ENCODE measurements around the gene SELENOS.

Gene SELENOS

GRCh38 chr15:101244889-101245668, 32.2 kb downstream of the SELENOS start:
- peaks cover 9% of the 10 kb centered on the region for H3K4me1 ChIP-seq
- H3K27me3 ChIP-seq (ENCODE audit: control insufficient read depth, insufficient read depth, low read length) = no peaks in the 10 kb centered on the region
- TF ChIP-seq CTCF (IDR thresholded peaks at IDR 0.05) = no peak
- no peak overlapping the region for H2AFZ ChIP-seq
- peaks cover 29% of the 10 kb centered on the region for H3K79me2 ChIP-seq
- H3K36me3 ChIP-seq (ENCODE audit: control insufficient read depth, insufficient read depth, low read length) = no peaks in the 10 kb centered on the region
- no peak overlapping the region for H3K27ac ChIP-seq
- no peak overlapping the region for H3K9ac ChIP-seq
- H3K4me3 ChIP-seq (ENCODE audit: low read depth, low read length) = no peak overlapping the region
- H3K4me2 ChIP-seq (ENCODE audit: low read length) = no peak overlapping the region
- H3K9me3 ChIP-seq (ENCODE audit: control insufficient read depth, low read length) = no peaks in the 10 kb centered on the region

- no peak overlapping the region for H3K4me2 ChIP-seq (ENCODE audit: low read length)
- H3K79me2 ChIP-seq = peaks cover 25% of the 10 kb centered on the region
- no peak overlapping the region for H2AFZ ChIP-seq
- no peaks in the 10 kb centered on the region for H3K27me3 ChIP-seq (ENCODE audit: control insufficient read depth, insufficient read depth, low read length)
- no peak overlapping the region for H3K27ac ChIP-seq
- H3K36me3 ChIP-seq (ENCODE audit: control insufficient read depth, insufficient read depth, low read length) = no peaks in the 10 kb centered on the region
- no peaks in the 10 kb centered on the region for H3K9me3 ChIP-seq (ENCODE audit: control insufficient read depth, low read length)
- no peak overlapping the region for H3K9ac ChIP-seq
- TF ChIP-seq CTCF (IDR thresholded peaks at IDR 0.05) = no peak
- H3K4me1 ChIP-seq = peaks cover 6% of the 10 kb centered on the region
- H3K4me3 ChIP-seq (ENCODE audit: low read depth, low read length) = no peak overlapping the region
These were observed 33.1 kb downstream of the SELENOS start for GRCh38 chr15:101244036-101244781.

GRCh38 chr15:101243420-101243819, 33.9 kb downstream of the SELENOS start:
- TF ChIP-seq CTCF (IDR thresholded peaks at IDR 0.05) = no peak
- H3K36me3 ChIP-seq (ENCODE audit: control insufficient read depth, insufficient read depth, low read length) = no peaks in the 10 kb centered on the region
- peaks cover 24% of the 10 kb centered on the region for H3K79me2 ChIP-seq
- H3K4me1 ChIP-seq = peaks cover 6% of the 10 kb centered on the region
- no peak overlapping the region for H3K4me3 ChIP-seq (ENCODE audit: low read depth, low read length)
- no peak overlapping the region for H3K27ac ChIP-seq
- H2AFZ ChIP-seq = no peak overlapping the region
- H3K9ac ChIP-seq = no peak overlapping the region
- H3K4me2 ChIP-seq (ENCODE audit: low read length) = no peak overlapping the region
- no peaks in the 10 kb centered on the region for H3K27me3 ChIP-seq (ENCODE audit: control insufficient read depth, insufficient read depth, low read length)
- no peaks in the 10 kb centered on the region for H3K9me3 ChIP-seq (ENCODE audit: control insufficient read depth, low read length)

- no peaks in the 10 kb centered on the region for H3K9me3 ChIP-seq (ENCODE audit: control insufficient read depth, low read length)
- H2AFZ ChIP-seq = no peak overlapping the region
- H3K4me2 ChIP-seq (ENCODE audit: low read length) = no peak overlapping the region
- H3K4me3 ChIP-seq (ENCODE audit: low read depth, low read length) = no peak overlapping the region
- H3K9ac ChIP-seq = no peak overlapping the region
- H3K36me3 ChIP-seq (ENCODE audit: control insufficient read depth, insufficient read depth, low read length) = no peaks in the 10 kb centered on the region
- H3K4me1 ChIP-seq = peaks cover 6% of the 10 kb centered on the region
- no peak for TF ChIP-seq CTCF (IDR thresholded peaks at IDR 0.05)
- no peaks in the 10 kb centered on the region for H3K27me3 ChIP-seq (ENCODE audit: control insufficient read depth, insufficient read depth, low read length)
- peaks cover 24% of the 10 kb centered on the region for H3K79me2 ChIP-seq
- H3K27ac ChIP-seq = no peak overlapping the region
These were observed 34.3 kb downstream of the SELENOS start for GRCh38 chr15:101242999-101243336.
